ENCODE data around the gene PGGHG. TPM values are rescaled to one million over a fixed set of nuclear protein-coding genes. Genes with fewer than 3 reads are reported as not detected.

The PGGHG gene
- total and polyA plus RNA-seq, 12 donors: 3.3 to 45.3 (median 7.4) TPM

DNA sequence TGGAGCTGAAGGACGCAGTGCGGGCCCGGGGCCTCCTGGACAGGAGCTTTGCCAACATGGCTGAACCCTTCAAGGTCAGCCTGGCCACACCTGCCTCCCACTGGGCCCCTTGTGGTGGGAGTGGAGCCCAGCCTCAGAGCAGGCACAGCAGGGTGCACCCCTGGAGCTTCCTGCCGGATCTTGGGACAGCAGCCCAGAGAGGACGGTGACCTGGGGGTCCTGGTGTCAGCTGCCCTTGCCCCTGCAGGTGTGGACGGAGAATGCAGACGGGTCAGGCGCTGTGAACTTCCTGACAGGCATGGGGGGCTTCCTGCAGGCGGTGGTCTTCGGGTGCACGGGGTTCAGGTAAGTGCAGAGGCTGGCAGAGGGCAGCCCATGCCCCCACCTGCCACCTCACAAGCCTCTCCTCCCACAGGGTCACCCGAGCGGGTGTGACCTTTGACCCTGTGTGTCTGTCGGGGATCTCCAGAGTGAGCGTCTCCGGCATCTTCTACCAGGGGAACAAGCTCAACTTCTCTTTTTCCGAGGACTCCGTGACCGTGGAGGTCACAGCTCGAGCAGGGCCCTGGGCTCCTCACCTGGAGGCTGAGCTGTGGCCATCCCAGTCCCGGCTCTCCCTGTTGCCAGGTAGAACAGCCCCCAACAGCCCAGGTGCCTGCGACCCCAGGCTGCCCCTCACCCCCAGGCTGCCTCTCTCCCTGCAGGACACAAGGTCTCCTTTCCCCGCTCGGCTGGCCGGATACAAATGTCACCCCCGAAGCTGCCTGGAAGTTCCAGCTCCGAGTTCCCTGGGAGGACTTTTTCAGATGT is 5.1 kb downstream of the PGGHG start:
- Histone ChIP-seq H3K27me3 (peaks cover 0 to 36% (median 13%) of the 10 kb centered on the region in 7 donors), H3K4me1 (peaks cover 0 to 33% (median 16%) of the 10 kb centered on the region in 9 donors), H3K36me3 (peaks cover 0 to 33% (median 0%) of the 10 kb centered on the region in 9 donors), H3K27ac (no peak overlapping the region), H3K4me3 (no peak overlapping the region), H3K9me3 (no peaks in the 10 kb centered on the region)
- DNase-seq: peak in 1 of 2 donors; percentile 9
- intact Hi-C loops (cut with DNase I): no loop called here
- WGBS, 2 donors: 91 to 92% methylated on average over 26 to 27 of the region's 27 CpGs
- ATAC-seq: no peak
- TF ChIP-seq, protein P1, sequence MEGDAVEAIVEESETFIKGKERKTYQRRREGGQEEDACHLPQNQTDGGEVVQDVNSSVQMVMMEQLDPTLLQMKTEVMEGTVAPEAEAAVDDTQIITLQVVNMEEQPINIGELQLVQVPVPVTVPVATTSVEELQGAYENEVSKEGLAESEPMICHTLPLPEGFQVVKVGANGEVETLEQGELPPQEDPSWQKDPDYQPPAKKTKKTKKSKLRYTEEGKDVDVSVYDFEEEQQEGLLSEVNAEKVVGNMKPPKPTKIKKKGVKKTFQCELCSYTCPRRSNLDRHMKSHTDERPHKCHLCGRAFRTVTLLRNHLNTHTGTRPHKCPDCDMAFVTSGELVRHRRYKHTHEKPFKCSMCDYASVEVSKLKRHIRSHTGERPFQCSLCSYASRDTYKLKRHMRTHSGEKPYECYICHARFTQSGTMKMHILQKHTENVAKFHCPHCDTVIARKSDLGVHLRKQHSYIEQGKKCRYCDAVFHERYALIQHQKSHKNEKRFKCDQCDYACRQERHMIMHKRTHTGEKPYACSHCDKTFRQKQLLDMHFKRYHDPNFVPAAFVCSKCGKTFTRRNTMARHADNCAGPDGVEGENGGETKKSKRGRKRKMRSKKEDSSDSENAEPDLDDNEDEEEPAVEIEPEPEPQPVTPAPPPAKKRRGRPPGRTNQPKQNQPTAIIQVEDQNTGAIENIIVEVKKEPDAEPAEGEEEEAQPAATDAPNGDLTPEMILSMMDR (IDR thresholded peaks at IDR 0.05): no peak

DNA sequence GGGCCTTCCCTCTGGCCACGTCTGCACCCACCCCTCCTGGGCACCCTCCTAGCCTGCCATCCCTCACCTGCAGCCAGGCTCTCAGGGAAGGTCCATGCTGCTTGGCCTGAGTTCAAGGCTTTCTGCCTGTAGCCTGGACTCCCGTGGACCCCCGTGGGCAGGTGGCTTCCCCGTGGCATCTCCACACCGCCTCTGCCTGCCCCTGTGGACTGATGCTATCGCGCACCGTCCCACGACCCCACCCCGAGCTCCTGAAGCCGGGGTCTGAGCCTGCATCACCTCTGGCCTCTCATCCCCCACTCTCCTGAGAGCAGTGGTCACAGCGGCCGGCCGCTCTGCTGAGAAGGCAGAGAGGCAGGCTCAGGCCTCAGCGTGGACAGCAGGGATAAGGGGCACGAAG is 5.9 kb downstream of the PGGHG start:
- H3K4me1 ChIP-seq: peaks cover 0 to 28% (median 14%) of the 10 kb centered on the region in 9 donors
- no peak overlapping the region for H3K4me3 ChIP-seq
- H3K27me3 ChIP-seq: peaks cover 0 to 43% (median 20%) of the 10 kb centered on the region in 7 donors
- DNase-seq (peak in 1 of 2 donors; percentile 11), ATAC-seq (no peak)
- TF ChIP-seq, protein P1 (IDR thresholded peaks at IDR 0.05): no peak
- H3K9me3 ChIP-seq: no peaks in the 10 kb centered on the region
- H3K36me3 ChIP-seq: peaks cover 0 to 33% (median 0%) of the 10 kb centered on the region in 9 donors
- intact Hi-C loops (cut with DNase I): no loop called here
- WGBS, 2 donors: 90 to 92% methylated on average over 16 of the region's 16 CpGs
- no peak overlapping the region for H3K27ac ChIP-seq

DNA sequence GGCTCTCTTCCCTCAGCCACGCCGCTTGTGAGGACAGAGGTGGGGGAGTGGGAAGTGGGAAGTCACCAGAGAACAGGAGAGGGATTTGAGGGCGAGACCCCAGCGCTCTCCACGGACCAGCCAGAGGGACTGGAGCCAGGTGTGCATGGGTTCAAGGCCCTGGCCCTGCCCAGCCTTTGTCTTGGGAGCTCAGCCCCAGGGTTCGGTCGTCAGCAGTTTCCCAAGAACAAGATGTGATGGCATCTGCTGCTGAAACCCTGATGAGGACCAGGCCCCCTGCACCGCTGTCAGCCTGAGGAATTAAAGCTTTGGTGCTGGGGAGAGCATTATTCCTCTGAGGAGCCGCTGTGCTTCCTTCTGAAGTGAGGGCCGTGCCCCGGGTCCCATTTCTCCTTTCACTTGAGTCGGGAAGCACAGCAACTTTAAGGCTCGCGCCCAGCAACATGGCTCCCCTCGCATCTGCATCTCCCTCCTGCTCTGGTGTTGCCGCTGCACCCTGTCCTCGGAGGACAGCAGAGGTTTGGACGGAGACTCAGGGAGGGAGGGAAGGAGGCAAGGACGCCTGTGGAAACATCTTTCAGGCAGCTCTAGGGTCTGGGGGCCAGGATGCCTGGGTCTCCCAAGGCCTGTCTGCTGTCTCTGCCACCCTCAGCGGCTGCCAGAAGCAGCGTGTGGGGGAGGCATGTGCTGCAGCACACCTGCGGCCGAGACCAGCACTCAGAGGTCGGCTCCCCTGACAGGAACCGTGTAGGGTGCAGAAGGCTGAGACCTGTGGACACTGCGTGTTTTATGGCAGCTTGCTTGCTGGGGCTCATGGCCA is 6.6 kb downstream of the PGGHG start:
- DNase-seq: peak in 1 of 2 donors; percentile 8

More for the DNA sequence above, 6.6 kb downstream of the PGGHG start:
- no peak for ATAC-seq
- Histone ChIP-seq H3K9me3 (no peaks in the 10 kb centered on the region), H3K4me3 (no peak overlapping the region), H3K36me3 (peaks cover 0 to 33% (median 0%) of the 10 kb centered on the region in 9 donors), H3K27ac (no peak overlapping the region), H3K4me1 (peaks cover 0 to 28% (median 10%) of the 10 kb centered on the region in 9 donors), H3K27me3 (peaks cover 0 to 49% (median 28%) of the 10 kb centered on the region in 7 donors)
- intact Hi-C loops (cut with DNase I): no loop called here
- TF ChIP-seq, protein P1 (IDR thresholded peaks at IDR 0.05): no peak
- WGBS, 2 donors: 63 to 71% methylated on average over 26 of the region's 26 CpGs
